Upper lobe of right lung (tissue), 1 donor: ENCODE results near the gene MIER3. TPM values are rescaled to one million over a fixed set of nuclear protein-coding genes. Genes with fewer than 3 reads are reported as not detected.

ENCODE experiments used
- ATAC-seq: fragments of 200-7000 bp; cut with Tn5 transposase; one replicate; pipeline ENCODE4 v1.9.1; 2020; ENCODE audit warnings: mild to moderate bottlenecking, moderate library complexity
- DNase-seq: peaks from one replicate; pipeline ENCODE4 v3.0.0-alpha.2; 2020
- H3K27ac ChIP-seq: fragments of 200-600 bp; one replicate; pipeline ENCODE4 v1.8.0; 2022
- H3K27me3 ChIP-seq: fragments of 200-600 bp; one replicate; pipeline ENCODE4 v1.8.0; 2022; ENCODE audit warnings: mild to moderate bottlenecking
- H3K36me3 ChIP-seq: fragments of 200-600 bp; one replicate; pipeline ENCODE4 v1.8.0; 2022
- H3K4me1 ChIP-seq: fragments of 200-600 bp; one replicate; pipeline ENCODE4 v1.8.0; 2022
- H3K4me3 ChIP-seq: fragments of 200-600 bp; one replicate; pipeline ENCODE4 v1.8.0; 2022; ENCODE audit warnings: mild to moderate bottlenecking
- H3K9me3 ChIP-seq: fragments of 200-600 bp; one replicate; pipeline ENCODE4 v1.8.0; 2022
- intact Hi-C: fragments of 100-400 bp; cut with DNase I; formaldehyde crosslinking; loops from one replicate; pipeline ENCODE4 v1.11.0; 2022
- total RNA-seq: library from RNA; stranded (reverse); fragmentation: NEBNext Ultra II Directional; extraction: Animal tissue kit (Norgen Biotek cat#: 25700); gene quantifications from one replicate; pipeline ENCODE4 v1.2.1, GENCODE V29; 2021
- TF ChIP-seq, protein P1 (sequence below): fragments of 200-600 bp; IDR thresholded peaks from one replicate; pipeline ENCODE4 v1.8.0; 2022; ENCODE audit warnings: antibody characterized with exemption
- donor health status: DM: no; HTN: yes; CAD: no; lungs with severe emphysema.

The MIER3 gene
- total RNA-seq, 1 donor from 2014 or later: 19.7 TPM

- H3K4me1 ChIP-seq: no peaks in the 10 kb centered on the region
- no peak overlapping the region for H3K27ac ChIP-seq
- TF ChIP-seq, protein P1, sequence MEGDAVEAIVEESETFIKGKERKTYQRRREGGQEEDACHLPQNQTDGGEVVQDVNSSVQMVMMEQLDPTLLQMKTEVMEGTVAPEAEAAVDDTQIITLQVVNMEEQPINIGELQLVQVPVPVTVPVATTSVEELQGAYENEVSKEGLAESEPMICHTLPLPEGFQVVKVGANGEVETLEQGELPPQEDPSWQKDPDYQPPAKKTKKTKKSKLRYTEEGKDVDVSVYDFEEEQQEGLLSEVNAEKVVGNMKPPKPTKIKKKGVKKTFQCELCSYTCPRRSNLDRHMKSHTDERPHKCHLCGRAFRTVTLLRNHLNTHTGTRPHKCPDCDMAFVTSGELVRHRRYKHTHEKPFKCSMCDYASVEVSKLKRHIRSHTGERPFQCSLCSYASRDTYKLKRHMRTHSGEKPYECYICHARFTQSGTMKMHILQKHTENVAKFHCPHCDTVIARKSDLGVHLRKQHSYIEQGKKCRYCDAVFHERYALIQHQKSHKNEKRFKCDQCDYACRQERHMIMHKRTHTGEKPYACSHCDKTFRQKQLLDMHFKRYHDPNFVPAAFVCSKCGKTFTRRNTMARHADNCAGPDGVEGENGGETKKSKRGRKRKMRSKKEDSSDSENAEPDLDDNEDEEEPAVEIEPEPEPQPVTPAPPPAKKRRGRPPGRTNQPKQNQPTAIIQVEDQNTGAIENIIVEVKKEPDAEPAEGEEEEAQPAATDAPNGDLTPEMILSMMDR: no peak
- peaks cover 20% of the 10 kb centered on the region for H3K36me3 ChIP-seq
- DNase-seq: no peak
- ATAC-seq: peak; percentile 36
- H3K27me3 ChIP-seq: no peaks in the 10 kb centered on the region
- no peaks in the 10 kb centered on the region for H3K9me3 ChIP-seq
- intact Hi-C loops: loop anchor here (10.0 kb wide), 1 partner anchor 307 kb away; no protein-coding TSS in a partner anchor
- no peak overlapping the region for H3K4me3 ChIP-seq
Measured at GRCh38 chr5:56918054-56918453, 33.9 kb downstream of the MIER3 start.

- no peaks in the 10 kb centered on the region for H3K9me3 ChIP-seq
- no peak overlapping the region for H3K27ac ChIP-seq
- DNase-seq (no peak), ATAC-seq (no peak)
- H3K4me1 ChIP-seq: no peaks in the 10 kb centered on the region
- TF ChIP-seq, protein P1: no peak
- H3K27me3 ChIP-seq: no peaks in the 10 kb centered on the region
- intact Hi-C loops: loop anchor here (10.0 kb wide), 1 partner anchor 307 kb away; no protein-coding TSS in a partner anchor
- H3K36me3 ChIP-seq: peaks cover 14% of the 10 kb centered on the region
- H3K4me3 ChIP-seq: no peak overlapping the region
Measured at GRCh38 chr5:56917534-56917933, 34.4 kb downstream of the MIER3 start.

- no peak overlapping the region for H3K4me3 ChIP-seq
- no peaks in the 10 kb centered on the region for H3K9me3 ChIP-seq
- no peak for DNase-seq
- no peak for ATAC-seq
- H3K27ac ChIP-seq: no peak overlapping the region
- no peaks in the 10 kb centered on the region for H3K27me3 ChIP-seq
- H3K36me3 ChIP-seq: no peaks in the 10 kb centered on the region
- H3K4me1 ChIP-seq: peaks cover 6% of the 10 kb centered on the region
- intact Hi-C loops: loop anchor here (10.0 kb wide), 1 partner anchor 310 kb away; no protein-coding TSS in a partner anchor
- TF ChIP-seq, protein P1: no peak
Measured at GRCh38 chr5:56914678-56915077, 37.2 kb downstream of the MIER3 start.

DNA sequence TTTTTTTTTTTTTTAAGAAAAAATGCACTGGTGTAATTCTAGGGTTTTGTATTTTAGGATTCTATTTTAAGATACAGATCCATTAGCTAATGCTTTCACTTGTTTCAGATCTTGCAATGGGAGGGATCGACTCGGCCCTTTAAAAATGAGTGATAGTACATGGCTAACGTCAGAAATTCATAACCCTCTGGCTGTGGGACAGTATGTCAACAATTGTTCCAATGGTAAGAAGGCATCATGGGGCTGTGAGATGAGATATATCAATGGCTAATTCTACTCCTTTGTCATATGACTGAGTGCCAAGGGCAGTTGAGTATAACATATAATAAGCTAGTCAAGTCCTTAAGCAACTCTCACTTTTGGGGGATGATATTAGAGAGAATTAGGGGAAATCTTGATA is 38.2 kb downstream of the MIER3 start:
- no peak for ATAC-seq
- intact Hi-C loops: loop anchor here (10.0 kb wide), 1 partner anchor 311 kb away; no protein-coding TSS in a partner anchor

DNA sequence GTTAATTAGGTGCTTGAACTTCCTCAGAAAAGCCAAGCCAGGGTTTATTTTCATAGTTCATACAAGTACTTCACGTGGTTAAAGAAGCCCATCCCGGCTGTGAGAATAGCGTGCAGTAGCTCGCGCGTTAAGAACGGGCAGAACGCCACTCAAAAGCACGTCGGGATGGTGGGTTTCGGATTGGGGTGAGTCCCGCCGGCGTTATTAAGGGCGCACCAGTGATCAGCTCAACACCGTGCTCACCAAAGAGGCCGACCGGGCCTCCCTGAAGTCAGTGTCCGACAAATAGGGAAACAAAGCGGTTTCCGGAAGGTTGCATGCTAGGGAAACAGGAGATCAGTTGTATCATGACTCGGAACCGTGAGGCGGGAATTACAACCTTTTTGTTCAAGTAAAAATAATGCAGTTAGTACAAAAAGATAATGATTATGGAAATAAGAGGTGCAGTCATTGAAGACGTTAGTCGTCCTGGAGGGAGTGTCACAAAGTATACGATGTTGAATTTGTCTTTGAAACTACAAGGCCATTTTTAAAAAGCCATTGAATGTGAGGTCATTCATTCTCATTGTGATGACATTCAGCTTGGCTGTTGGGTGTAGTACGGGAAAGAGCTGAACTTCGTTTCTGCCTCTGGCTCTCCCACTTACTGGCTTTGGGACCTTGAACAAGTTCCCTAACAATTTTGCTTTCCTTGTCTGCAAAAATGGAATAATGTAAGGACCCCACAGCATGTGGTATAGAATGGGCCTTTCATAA is 41.5 kb downstream of the MIER3 start:
- peak overlapping the region; percentile 61 for H3K4me3 ChIP-seq
- H3K4me1 ChIP-seq: peaks cover 11% of the 10 kb centered on the region
- ATAC-seq (peak; percentile 1), DNase-seq (peak; percentile 74)
- H3K9me3 ChIP-seq: no peaks in the 10 kb centered on the region
- H3K36me3 ChIP-seq: no peaks in the 10 kb centered on the region
- TF ChIP-seq, protein P1: no peak
- no peaks in the 10 kb centered on the region for H3K27me3 ChIP-seq
- peak overlapping the region; percentile 88 for H3K27ac ChIP-seq
- intact Hi-C loops: loop anchor here (10.0 kb wide), 1 partner anchor 314 kb away; no protein-coding TSS in a partner anchor

More for the DNA sequence above, 38.2 kb downstream of the MIER3 start:
- no peaks in the 10 kb centered on the region for H3K27me3 ChIP-seq
- DNase-seq: no peak
- TF ChIP-seq, protein P1: no peak
- H3K9me3 ChIP-seq: no peaks in the 10 kb centered on the region
- no peak overlapping the region for H3K27ac ChIP-seq
- no peak overlapping the region for H3K4me3 ChIP-seq
- no peaks in the 10 kb centered on the region for H3K36me3 ChIP-seq
- H3K4me1 ChIP-seq: peaks cover 6% of the 10 kb centered on the region
